NCI-H2107 treated with DMSO at 0.1 percent for 48 hours (cell line): ENCODE measurements around the gene ITIH6.
A peak's percentile ranks its signal among the peaks of the same experiment; 100 is the strongest.
"Not testable (repeated sequence)": the region's sequence is repeated elsewhere in the genome, so short reads cannot be mapped to it uniquely, and the experiment has no call there.

Experiments used
- DNase-seq: peaks from one replicate; lab custom pipeline; 2025; ENCODE audit not compliant: unreplicated experiment; lab: John Stamatoyannopoulos, UW

ITIH6 gene

DNA sequence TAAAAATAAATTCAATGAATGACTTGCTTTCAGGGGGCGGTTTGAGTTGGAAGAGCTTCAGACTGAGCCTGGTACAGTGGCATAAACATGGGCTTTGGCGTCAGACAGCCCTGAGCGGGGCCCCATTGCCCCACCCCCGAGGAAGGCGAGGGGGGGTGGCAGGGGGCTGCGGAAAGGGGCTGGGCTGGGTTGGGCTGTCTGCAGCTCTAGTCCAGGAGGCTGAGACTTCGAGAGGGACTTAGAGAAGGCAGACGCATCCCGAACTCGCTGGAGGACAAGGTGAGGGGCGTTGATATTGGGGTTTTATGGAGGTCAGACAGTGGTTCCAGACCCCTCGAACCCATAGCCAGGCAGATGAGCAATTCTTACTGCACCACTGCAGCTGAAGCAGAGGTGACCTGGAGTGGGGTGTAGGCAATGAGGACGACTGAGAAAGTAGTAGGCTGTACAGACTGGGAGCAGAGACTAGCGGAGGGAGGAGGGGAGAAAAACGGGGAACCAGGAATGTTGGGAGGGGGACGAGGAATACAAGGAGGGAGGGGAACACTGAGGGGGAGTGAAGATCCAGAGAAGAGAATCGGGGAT is 9.6 kb upstream of the ITIH6 start, which contains the start of gene MAGED2:
TSS of gene MAGED2 (plus strand) at position 222 of the 585 bp plus-strand sequence. CDS start 1,587 bp downstream, outside the sequence.
- DNase-seq, result no peak

DNA sequence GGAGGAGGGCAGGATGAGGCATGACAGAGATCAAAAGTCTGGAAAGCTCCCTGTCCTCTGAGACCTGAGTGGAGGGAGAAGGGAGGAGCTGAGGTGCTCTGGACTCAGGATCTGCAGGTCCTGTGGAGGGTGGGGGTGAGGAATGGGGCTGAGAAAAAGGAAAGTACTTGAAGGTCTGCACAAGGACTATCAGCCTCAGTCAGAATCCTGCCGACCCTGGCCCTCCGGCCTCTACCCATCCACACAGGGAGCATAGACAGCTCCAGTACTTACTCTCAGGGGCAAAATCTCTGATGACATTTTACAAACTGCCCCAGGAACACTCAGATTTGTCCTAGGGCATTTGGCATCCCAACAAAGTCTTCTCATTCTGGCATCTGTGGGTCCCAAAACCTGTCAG is 991 bp upstream of the ITIH6 start:
- DNase-seq, result no peak

DNA sequence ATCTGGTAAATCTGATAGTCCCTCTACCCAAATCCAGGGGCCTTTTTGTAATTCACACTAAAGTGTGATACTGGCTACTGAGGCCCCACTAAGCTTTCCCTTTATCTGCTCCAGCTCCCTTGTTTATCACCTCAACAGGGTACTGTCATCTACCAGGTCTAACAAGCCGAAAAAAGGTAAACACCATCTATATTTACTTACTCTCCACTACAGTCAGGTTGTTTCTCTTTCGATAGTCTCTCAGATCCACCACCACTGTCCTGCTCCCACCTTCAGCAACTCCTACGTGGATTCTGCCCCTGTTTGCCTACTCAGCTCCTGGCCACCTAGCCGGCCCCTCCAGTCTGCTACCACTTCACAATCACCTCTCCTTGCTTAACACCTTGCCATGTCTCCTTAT is 3.3 kb downstream of the ITIH6 start:
- no peak for DNase-seq

DNA sequence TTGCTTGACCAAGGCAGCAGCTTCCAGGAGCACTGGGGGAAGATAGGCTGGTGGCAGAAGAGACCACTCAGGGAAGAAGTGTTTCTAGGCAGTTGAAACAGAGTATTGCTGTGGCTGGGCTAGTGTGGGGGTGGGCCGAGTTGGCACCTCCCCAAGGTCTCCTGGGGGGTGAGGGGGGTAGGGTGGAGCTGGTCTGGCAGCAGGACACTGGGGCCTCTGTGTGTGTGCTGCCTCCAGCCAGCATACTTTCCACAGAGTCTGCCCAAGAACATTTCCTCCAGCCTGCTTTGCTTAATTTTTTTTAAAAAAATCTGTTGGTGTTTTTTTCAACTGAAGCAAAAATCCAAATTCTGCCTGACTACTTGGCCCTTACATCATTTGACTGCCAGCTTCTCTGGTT is 4.0 kb downstream of the ITIH6 start:
- DNase-seq, result no peak

DNA sequence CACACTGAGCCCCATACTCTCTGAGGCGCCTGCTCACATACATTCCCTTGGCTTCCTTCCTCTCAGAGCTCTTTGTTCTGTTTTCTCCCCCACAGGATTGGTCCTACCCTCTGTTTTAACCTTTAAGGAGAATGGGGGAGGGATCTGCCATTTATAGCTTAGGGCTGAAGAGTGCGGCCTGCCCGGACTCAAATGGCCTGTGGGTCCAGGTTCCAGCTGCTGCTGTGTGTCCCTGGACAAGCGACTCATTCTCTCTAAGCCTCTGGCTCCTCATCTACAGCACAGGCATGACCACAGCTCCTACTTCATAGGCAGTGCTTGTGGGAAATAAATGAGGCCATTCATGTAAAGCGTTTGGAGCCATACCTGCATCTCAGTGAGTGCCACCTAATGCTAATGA is 8.7 kb downstream of the ITIH6 start:
- not testable (repeated sequence) for DNase-seq

DNA sequence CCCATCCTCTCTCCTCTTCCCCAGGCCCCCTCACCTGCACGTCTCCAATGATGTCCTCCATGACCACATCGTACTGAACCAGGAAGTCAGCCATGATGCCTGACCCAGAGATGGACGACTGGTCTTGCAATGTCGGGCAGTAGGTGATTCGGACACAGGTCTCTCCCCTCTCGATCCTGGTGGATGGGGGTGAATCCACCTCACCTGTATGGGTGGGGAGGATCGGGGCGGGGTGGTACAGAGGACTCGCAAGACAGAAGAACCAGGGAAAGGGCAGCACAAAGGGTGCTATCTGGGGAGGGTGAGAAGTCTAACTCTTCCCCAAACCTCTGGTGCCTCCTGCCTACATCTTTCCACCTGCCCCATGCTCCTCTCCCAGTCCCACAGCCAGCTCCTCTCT is 9.6 kb downstream of the ITIH6 start:
- no peak for DNase-seq

DNA sequence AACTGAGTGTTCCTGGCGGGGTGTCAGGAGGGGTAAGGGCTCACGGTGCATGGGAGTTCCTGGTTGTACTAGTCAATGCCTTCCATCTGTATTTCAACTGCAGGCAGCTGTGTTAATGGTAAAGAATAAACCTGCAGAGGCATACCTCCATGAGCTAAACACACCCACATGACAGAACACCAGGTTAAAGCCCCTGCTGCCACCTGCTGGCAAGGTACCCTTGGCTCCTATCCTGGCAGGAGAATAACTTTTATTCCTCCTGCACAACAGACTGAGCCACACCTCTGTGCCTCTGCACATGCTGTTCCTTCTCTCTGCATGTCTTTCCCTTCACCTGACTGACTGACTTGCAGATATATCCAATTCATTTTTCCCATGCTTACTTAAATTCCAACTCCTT is 11.1 kb downstream of the ITIH6 start:
- DNase-seq, result no peak

DNA sequence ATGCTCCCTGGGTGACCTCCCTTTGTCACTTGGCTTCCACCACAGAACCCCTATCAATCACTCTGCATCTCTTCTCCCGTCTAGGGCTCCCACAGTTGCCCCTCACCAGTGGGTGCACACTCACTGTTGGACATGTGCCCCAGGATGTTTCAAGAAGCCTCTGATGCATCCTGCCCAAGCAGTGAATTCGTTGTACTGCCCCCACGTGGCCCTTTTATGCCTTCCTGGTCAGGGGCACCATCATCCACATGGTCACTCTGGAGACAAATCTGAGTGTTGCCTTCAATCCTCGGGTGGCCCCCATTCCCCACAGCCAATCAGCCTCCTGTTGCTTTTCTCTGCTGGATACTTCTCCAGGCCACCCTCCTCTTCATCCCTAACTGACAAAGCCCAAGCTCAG is 12.2 kb downstream of the ITIH6 start:
- no peak for DNase-seq

DNA sequence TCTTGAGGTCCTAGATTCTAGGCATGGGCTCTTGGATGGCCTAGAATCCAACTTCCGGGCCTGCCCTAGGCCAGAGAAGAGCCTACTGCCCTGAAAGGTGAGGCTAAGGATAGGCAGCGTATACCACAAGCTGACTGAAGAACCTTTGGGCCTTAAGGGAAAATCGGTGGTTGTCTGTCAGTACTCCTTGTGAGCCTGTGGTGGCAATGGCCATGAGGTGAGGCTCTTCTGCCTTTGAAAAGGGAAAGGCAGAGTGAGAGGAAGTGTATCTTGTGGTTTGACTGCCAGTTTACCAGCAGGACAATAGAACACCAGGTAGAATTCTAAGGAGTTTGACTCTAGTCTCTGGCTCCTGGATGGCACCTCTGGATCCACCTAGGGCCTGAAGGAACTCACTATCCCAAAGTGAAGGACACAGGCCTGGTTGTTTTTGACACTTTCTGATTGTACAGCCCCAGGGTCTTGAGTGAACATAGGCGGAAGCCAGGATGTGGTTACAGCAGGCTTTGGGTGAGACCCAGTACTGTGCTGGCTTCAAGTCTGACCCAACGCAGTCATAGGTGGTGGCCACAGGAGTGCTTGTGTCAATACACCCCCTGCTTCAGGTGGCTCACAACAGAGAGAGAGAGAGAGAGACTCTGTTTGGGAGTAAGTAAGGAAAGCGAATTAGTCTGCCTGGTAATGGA is 20.9 kb downstream of the ITIH6 start:
- no peak for DNase-seq

DNA sequence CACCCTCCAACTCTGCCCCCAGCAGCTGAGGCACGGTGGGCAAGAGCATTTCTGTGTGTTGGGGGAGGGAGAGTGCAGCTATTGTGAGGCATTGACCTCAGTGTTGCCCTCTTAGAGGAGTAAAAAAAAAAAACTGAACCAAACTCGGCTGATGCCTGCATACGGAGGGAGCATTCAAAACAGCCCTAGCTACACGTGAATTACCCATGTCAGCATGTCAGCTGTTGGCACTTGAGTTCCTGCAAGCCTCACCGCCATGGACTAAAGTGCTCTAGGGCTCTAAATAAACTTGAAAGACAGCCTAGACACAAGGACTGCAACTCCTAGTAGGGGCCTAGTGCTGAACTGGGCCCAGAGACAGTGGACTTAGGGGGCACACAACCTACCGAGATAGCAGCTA is 22.0 kb downstream of the ITIH6 start:
- DNase-seq, result no peak

DNA sequence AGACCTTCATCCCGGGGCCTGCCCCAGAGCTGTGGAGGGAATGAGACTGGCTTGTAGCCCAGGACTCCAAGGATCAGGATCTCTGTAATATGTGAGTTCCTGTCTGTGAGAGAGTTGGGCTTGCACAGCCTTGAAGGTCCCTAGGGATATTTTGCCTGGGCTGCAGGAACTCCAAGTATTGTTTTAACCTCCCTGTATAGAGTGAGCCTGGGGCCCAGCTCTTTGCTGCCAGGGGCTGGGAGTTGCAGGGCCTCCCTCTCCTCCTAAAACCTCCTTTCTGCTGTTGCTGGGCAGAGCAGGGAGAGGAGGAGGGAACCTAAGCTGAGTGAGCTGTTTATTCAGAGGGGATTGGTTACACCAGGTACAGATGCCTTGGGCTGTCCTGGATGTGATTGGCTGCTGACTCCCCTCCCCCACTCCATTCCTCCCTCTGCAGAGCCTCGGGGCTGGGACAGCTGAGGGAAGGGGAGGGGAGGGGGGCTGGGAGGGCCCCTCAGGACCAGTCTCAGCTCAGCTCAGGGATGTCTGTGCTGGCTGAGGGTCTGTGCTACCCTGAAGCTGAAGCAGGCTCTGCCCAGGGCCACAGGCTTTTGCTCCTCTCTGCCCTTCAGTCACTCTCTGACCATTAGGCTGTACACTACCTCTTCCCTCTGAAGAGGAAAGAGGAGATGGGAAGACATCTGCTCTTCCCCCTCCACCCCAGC is 23.5 kb downstream of the ITIH6 start:
- peak; percentile 9 for DNase-seq

DNA sequence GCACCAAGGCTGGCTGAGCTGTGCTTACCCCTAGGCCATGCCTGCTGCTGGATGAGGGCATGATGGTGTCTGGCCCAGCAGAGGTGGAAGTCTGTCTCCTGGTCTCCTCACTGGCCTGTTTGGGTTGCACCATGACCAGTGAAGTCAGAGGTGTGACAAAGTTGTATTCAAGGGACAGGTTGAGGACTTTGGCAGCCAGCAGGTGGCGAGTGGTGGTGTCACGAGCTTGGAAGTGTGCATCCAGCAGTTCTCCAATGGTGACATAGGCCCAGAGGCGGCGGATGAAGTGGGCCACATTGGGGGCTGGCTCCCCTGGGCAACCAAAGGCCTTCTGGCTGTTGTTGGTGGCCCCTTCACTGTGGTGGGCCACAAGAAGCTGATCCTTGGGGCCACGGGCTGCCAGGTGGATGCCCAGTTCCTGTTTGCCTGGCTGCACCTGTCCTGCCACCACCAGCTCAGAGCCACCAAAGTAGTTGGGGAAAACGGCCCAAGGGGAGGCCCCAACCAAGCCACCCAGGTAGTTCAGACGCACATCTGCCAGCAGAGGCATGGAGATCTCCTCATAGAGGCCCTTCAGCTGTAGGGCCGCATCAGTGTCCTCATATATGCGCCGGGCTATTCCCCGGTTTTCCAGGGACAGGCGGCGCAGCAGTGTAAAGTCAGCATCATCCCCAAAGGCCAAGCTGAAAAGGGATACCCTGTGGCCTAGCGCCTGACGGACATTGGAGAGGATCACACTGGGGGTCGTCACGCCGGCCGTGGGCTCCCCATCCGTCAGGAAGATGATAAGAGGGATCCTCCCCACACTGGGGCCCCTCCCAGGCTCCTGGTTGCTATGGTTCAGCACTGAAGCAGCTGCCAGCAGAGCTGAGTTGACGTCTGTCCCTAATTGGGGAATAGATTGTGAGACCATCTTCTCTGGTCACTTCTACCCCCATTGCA is 39.7 kb downstream of the ITIH6 start:
- no peak for DNase-seq

DNA sequence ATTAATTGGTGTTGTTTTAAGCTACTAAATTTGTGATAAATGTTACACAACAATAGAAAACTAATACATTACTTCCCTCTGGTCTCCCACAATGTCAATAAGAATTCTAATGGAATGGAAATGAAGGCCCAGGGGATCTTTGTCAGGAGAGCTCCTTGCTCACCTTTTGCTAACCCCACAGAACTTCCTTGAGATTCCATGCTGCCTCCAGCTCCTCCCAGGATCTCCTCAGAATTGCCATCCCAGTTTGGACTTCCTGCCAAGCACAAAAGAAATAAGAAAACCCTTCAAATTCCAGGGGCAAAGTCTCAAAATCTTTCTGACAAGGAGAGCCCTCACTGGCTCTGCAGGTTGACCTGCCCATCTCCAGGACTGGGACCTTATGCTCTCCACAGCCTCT is 43.2 kb downstream of the ITIH6 start:
- DNase-seq, result no peak

DNA sequence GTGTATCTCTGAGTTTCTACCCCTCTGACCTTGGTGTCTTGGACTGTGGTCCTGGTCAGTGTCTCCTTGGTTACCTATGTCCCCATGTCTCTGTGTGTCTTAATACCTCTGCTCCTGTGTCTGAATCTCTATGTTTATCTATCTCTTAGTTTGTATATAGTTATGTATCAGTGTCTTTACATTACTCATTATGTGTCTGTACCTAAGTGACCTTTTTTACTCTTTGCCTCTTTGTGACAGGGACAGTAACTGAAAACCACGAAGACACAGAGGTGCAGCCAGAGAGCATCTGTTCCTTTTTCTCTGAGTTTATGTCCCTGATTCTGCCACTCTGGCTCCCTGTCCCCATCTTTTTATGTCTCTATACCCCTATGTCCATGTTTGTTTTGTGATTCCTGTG is 49.4 kb downstream of the ITIH6 start:
- DNase-seq, result no peak

DNA sequence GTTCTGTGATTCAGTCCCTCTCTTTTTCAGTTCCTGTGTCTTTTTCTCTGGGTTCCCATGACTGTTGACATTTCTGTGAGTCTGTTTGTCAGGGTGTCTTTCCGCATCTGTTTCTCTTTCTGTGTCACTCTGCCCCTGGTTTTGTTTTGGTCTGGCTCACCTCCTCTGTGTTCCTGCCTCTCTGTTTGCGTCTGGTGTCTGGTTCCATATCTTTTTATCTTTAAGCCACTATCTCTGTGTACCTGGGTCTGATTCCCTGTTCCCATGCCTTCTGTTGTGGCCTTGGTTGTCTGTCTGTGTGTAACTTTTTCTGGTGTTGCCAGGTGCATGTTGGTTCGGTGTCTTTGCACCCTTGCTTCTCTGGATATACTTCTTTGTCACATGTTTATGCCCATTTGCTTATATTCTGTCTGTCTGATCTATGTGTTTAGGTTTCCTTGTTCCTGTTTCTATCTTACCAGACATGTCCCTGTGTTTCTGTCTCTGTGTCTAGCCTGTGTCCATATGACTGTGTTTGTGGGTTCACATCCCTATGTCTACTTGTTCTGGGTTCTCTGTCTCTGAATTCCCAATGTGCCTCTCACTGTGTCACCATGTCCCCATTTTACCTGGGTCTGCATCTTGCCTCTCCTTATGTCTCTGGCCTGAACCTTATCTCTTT is 50.2 kb downstream of the ITIH6 start:
- DNase-seq, result no peak

DNA sequence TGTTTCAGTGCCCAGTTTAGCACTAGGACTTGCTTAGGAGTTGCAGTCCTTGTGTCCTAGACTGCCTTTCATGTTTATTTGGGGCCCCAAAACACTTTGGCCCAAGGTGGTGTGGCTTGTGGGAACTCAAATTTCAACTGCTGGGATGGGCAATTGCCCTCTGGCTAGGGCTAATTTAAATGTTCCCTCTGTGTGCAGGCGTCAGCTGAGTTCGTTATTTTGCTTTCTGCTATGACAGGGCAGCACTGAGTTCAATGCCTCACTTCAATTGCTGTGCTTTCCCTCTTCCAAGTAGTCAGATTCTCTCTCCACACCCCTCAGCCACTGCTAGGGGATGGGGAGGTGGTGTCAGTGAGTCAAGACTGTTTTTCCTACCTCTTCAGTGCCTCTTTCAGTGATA is 51.1 kb downstream of the ITIH6 start:
- no peak for DNase-seq

DNA sequence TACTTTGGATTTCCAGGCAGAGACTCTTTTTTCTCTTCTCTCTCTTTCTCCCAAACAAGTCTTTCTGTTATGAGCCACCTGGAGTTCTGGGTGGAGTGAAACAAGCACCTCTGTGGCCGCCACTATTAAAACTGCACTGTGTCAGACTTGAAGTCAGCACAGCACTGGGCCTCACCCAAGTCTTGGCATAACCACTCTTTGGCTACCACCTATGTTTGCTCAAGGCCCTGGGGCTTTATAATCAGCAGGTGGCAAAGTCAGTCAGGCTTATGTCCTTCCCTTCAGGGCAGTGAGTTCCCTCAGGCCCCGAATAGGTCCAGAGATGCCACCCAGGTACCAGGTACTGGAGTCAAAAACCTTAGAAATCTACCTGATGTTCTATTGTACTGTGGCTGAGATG is 52.4 kb downstream of the ITIH6 start:
- no peak for DNase-seq

DNA sequence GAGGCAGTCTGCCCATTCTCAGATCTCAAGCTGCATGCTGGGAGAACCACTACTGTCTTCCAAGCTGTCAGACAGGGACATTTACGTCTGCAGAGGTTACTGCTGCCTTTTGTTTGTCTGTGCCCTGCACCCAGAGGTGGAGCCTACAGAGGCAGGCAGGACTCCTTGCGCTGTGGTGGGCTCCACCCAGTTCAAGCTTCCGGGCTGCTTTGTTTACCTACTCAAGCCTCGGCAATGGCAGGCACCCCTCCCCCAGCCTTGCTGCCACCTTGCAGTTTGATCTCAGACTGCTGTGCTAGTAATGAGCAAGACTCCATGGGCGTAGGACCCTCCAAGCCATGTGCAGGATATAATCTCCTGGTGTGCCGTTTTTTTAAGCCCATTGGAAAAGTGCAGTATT is 59.5 kb downstream of the ITIH6 start:
- not testable (repeated sequence) for DNase-seq

DNA sequence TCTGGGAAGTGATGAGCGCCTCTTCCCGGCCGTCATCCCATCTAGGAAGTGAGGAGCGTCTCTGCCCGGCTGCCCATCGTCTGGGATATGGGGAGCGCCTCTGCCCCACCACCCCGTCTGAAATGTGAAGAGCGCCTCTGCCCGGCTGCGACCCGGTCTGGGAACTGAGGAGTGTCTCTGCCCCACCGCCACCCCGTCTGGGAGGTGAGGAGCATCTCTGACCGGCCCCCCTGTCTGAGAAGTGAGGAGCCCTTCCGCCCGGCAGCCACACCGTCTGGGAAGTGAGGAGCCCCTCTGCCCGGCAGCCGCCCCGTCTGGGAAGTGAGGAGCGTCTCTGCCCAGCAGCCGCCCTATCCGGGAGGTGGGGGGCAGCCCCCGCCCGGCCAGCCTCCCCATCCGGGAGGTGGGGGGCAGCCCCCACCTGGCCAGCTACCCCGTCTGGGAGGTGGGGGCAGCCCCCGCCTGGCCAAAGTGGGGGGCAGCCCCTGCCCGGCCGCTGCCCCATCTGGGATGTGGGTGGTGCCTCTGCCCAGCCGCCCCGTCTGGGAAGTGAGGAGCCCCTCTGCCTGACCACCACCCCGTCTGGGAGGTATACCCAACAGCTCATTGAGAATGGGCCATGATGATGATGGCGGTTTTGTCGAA is 61.6 kb downstream of the ITIH6 start:
- not testable (repeated sequence) for DNase-seq

DNA sequence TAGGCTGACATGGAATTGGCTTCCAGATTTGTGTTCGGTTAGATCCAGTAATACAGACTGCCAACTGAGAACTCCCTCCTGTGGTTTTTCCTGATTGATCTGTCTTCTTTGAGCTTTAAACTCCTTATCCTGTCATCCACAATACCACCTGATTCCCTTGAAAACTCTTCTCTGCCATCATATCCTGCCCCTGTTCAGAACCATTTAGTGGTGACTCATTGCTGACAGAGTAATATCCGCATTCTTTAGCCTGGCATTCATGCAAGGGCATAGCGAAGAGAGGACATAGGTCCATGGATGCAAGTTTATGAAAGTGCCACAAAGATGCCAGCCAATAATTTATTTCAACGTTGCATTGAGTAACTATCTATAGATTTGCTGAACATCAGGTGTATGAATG is 76.6 kb downstream of the ITIH6 start:
- DNase-seq, result no peak
